ENCODE data around the gene SOBP. TPM values are rescaled to one million over a fixed set of nuclear protein-coding genes. Genes with fewer than 3 reads are reported as not detected.

The SOBP gene
- total RNA-seq, 1 donor from 2014 or later = 0.09 TPM

DNA sequence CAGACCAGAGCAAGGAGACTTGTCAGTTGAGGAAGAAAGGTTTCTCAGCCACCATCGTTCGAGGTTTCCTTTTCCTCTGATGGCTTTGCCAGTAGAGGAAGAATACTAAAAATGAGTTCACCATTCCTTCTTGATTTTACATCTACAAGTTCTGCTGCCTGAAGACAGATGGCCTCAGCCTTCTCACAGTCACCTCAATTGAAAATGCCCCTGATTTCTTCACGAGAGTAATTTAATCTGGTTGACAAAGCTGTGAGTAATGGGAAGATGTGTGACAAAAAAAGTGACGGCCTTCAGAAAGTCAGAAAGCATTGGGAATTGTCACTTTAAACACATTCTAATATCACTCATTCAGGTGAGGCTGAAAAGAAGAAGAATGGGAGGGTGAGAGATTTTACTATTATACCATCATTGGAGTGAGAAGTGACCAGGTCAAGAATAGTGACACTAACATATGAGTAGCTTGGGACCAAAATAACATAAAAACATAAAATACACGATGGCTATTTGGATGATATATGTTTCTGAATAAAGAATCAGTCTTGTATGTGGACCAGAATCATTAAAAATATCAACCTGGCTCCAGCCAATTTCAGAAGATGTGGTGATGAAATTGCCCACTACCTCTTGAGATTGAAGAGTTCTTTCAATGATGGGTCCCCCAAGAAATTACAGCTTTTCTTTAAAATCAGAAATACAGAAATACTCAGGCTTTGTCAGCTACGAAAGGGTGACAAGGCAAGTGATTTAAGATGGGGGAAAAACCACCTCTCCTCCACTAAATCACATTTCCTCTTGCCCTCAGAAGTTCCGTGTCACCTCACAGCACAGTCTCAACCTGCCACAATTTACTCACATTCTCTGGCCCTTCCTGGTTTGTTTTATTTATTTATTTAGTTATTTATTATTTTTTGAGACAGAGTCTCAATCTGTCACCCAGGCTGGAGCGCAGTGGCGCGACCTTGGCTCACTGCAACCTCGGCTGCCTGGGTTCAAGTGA lies 147.7 kb downstream of the SOBP start:
- DNase-seq = no peak
- no peaks in the 10 kb centered on the region for H3K36me3 Mint-ChIP-seq (ENCODE audit: low read depth)
- no peaks in the 10 kb centered on the region for H3K9me3 Mint-ChIP-seq
- H3K4me1 Mint-ChIP-seq = peaks cover 3% of the 10 kb centered on the region
- peaks cover 69% of the 10 kb centered on the region for H3K27me3 Mint-ChIP-seq
- no peak overlapping the region for H3K27ac Mint-ChIP-seq
- no peak overlapping the region for H3K4me3 Mint-ChIP-seq
- intact Hi-C loops (cut with micrococcal nuclease) = loop anchor here (10.0 kb wide), 1 partner anchor 143 kb away; the partner anchor contains the start of gene SOBP

DNA sequence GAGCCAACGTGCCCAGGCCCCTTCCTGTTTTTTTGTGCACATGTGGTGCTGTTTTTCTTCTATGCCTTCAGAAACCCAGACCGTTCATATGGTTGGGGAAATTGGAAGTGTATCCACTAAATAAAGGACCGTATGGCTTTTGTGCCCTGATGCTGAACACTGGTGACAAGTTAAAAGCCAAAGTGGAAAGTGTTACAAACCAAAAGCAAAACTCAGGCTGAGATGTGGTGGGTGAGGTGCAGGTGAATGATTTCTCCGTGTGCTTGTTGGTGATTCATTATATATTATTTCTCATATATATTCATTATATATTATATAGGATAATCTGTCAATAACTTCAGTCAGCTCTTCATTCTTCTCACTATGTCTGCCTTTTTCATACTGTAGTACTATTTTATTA lies 148.6 kb downstream of the SOBP start:
- no peak overlapping the region for H3K27ac Mint-ChIP-seq
- H3K4me3 Mint-ChIP-seq = no peak overlapping the region
- no peak for DNase-seq
- H3K36me3 Mint-ChIP-seq (ENCODE audit: low read depth) = no peaks in the 10 kb centered on the region
- H3K4me1 Mint-ChIP-seq = peaks cover 3% of the 10 kb centered on the region
- intact Hi-C loops (cut with micrococcal nuclease) = loop anchor here (10.0 kb wide), 1 partner anchor 144 kb away; the partner anchor contains the start of gene SOBP
- no peaks in the 10 kb centered on the region for H3K9me3 Mint-ChIP-seq
- H3K27me3 Mint-ChIP-seq = peaks cover 64% of the 10 kb centered on the region

GRCh38 chr6:107639511-107639910 lies 149.6 kb downstream of the SOBP start:
- intact Hi-C loops (cut with micrococcal nuclease) = loop anchor here (10.0 kb wide), 1 partner anchor 145 kb away; the partner anchor contains the start of gene SOBP
- no peak overlapping the region for H3K27ac Mint-ChIP-seq
- no peak overlapping the region for H3K4me3 Mint-ChIP-seq
- H3K9me3 Mint-ChIP-seq = no peaks in the 10 kb centered on the region
- peaks cover 3% of the 10 kb centered on the region for H3K4me1 Mint-ChIP-seq
- peaks cover 61% of the 10 kb centered on the region for H3K27me3 Mint-ChIP-seq
- no peaks in the 10 kb centered on the region for H3K36me3 Mint-ChIP-seq (ENCODE audit: low read depth)
- DNase-seq = no peak

- H3K27ac Mint-ChIP-seq = no peak overlapping the region
- intact Hi-C loops (cut with micrococcal nuclease) = no loop called here
- H3K9me3 Mint-ChIP-seq = no peaks in the 10 kb centered on the region
- no peaks in the 10 kb centered on the region for H3K36me3 Mint-ChIP-seq (ENCODE audit: low read depth)
- no peak overlapping the region for H3K4me3 Mint-ChIP-seq
- H3K27me3 Mint-ChIP-seq = peaks cover 59% of the 10 kb centered on the region
- DNase-seq = no peak
- peaks cover 3% of the 10 kb centered on the region for H3K4me1 Mint-ChIP-seq
These were observed 151.2 kb downstream of the SOBP start for GRCh38 chr6:107641071-107641470.

GRCh38 chr6:107641500-107641941 lies 151.6 kb downstream of the SOBP start:
- Mint-ChIP-seq H3K27me3 (peaks cover 55% of the 10 kb centered on the region), H3K36me3 (ENCODE audit: low read depth) (no peaks in the 10 kb centered on the region), H3K27ac (no peak overlapping the region), H3K4me1 (peaks cover 3% of the 10 kb centered on the region), H3K9me3 (no peaks in the 10 kb centered on the region), H3K4me3 (no peak overlapping the region)
- intact Hi-C loops (cut with micrococcal nuclease) = no loop called here
- no peak for DNase-seq

- peaks cover 2% of the 10 kb centered on the region for H3K4me1 Mint-ChIP-seq
- no peaks in the 10 kb centered on the region for H3K9me3 Mint-ChIP-seq
- peaks cover 51% of the 10 kb centered on the region for H3K27me3 Mint-ChIP-seq
- no peak overlapping the region for H3K4me3 Mint-ChIP-seq
- no peaks in the 10 kb centered on the region for H3K36me3 Mint-ChIP-seq (ENCODE audit: low read depth)
- intact Hi-C loops (cut with micrococcal nuclease) = no loop called here
- DNase-seq = no peak
- no peak overlapping the region for H3K27ac Mint-ChIP-seq
These were observed 152.4 kb downstream of the SOBP start for GRCh38 chr6:107642095-107642860.

DNA sequence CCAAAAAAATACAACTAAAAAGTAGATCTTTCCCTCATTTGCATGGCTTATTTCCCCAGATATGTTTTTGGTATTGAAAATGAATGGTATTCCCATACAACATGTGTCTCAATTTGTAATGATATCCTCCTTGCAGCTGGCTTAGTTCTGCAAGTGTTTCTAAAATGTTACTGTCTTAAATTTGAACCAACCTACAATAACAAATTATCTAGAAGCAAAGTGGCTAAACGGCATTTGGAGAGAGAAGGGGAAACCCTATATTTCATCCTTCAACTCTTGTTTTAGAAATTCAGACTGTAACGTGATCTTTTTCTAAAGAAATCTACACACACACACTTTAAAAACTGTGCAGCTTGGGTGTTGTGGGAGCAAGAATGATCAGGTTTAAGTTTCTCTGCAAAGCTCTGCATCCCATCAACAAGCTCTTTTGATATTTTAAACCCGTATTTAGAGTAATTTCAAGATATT lies 153.0 kb downstream of the SOBP start:
- Mint-ChIP-seq H3K36me3 (ENCODE audit: low read depth) (no peaks in the 10 kb centered on the region), H3K27ac (no peak overlapping the region), H3K4me3 (no peak overlapping the region), H3K9me3 (no peaks in the 10 kb centered on the region), H3K27me3 (peaks cover 47% of the 10 kb centered on the region), H3K4me1 (no peaks in the 10 kb centered on the region)
- no peak for DNase-seq
- intact Hi-C loops (cut with micrococcal nuclease) = no loop called here

DNA sequence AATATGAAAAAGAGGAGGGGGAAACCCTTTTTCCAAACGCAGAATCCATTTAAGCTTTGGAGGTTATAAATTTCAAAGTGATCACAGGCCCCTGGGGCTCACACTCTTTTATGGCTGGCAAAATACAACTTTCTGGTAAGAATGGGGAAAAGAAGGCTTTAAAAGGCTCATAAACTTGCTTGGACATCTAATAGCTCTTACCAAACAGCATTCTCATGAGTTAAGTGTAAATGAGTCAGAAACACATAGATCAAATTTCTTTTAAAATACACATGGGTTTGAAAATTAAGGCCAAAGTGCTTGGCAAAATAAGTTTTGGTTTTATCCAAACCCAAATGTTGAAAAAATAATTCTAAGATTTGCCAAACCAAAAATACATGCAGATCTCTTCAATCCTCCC lies 154.6 kb downstream of the SOBP start:
- Mint-ChIP-seq H3K27me3 (peaks cover 39% of the 10 kb centered on the region), H3K4me3 (no peak overlapping the region), H3K4me1 (no peaks in the 10 kb centered on the region), H3K36me3 (ENCODE audit: low read depth) (no peaks in the 10 kb centered on the region), H3K9me3 (no peaks in the 10 kb centered on the region), H3K27ac (no peak overlapping the region)
- intact Hi-C loops (cut with micrococcal nuclease) = no loop called here
- DNase-seq = no peak

DNA sequence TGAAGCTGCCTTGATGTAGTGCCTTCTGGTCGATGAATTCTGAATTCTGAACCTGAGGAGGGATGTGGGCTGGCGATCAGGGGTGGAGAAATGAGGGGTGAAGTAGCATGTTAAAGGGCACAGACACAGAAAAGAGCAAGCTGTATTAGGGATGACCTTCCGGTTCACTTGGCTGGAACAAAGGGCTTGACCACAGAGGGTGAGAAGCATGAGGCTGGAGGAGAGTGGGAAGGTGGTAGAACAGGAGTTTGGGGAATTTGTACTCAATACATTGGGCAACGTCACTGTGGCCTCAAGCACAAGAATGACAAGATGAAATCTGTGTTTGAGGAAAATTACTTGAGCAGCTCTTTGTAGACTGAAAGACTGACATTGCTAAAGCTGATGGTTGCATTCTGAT lies 155.8 kb downstream of the SOBP start:
- H3K27me3 Mint-ChIP-seq = peaks cover 29% of the 10 kb centered on the region
- H3K4me1 Mint-ChIP-seq = no peaks in the 10 kb centered on the region
- DNase-seq = no peak
- no peak overlapping the region for H3K27ac Mint-ChIP-seq
- no peaks in the 10 kb centered on the region for H3K9me3 Mint-ChIP-seq
- H3K36me3 Mint-ChIP-seq (ENCODE audit: low read depth) = no peaks in the 10 kb centered on the region
- no peak overlapping the region for H3K4me3 Mint-ChIP-seq
- intact Hi-C loops (cut with micrococcal nuclease) = no loop called here

DNA sequence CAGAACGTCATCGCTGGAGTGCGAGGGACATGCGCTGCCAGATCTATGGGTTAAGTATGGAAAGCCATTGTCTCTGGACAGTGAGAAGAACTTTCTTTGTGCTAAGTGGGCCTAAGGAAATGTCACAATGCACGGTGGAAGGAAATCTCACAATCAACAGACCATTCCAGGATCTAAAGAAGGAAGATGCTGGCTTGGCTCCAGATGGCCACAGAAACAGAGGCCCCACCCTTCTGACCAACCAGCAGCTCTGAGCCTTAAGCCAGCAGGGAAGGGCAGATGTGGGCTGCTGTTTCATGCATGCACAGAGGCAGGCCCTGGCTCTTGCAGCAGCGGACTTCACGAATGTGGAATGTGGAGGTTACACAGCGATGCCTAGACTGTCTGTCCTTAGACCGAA lies 156.3 kb downstream of the SOBP start:
- Mint-ChIP-seq H3K4me3 (no peak overlapping the region), H3K9me3 (no peaks in the 10 kb centered on the region)

DNA sequence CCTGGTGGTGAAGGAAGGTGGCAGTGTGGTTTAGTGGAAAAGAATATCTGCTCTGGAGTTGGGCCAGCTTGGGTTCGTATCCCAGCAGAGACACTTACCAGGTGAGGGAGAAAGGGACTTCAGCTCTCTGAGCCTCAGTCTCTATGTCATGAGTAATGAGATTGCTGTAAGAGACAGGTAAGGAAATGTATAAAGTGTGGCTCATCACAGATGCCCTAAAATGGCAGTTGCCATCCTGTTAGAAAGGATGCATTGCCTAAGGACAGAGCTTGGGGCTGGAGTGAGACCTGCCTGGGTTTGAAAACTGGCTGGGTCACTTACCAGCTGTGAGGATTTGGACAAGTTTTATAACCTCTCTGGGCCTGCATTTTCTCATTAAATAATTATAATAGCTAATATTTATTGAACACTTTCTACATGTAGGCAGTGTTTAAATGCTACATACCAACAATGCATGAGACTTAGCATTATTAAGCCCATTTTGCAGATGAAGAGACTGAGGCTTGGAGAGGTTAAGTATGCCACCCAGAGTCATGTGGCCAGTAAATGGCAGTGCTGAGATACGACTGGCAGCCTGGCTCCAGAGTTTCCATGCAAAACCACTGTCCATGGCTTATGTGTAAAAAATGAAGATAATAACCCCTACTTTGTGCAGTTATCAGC lies 157.0 kb downstream of the SOBP start:
- intact Hi-C loops (cut with micrococcal nuclease) = no loop called here
- Mint-ChIP-seq H3K27ac (no peak overlapping the region), H3K4me1 (no peaks in the 10 kb centered on the region), H3K4me3 (no peak overlapping the region), H3K27me3 (peaks cover 26% of the 10 kb centered on the region), H3K36me3 (ENCODE audit: low read depth) (no peaks in the 10 kb centered on the region), H3K9me3 (no peaks in the 10 kb centered on the region)
- no peak for DNase-seq

More for the DNA sequence above, 156.3 kb downstream of the SOBP start:
- DNase-seq = no peak
- Mint-ChIP-seq H3K4me1 (no peaks in the 10 kb centered on the region), H3K27me3 (peaks cover 29% of the 10 kb centered on the region), H3K36me3 (ENCODE audit: low read depth) (no peaks in the 10 kb centered on the region), H3K27ac (no peak overlapping the region)
- intact Hi-C loops (cut with micrococcal nuclease) = no loop called here

DNA sequence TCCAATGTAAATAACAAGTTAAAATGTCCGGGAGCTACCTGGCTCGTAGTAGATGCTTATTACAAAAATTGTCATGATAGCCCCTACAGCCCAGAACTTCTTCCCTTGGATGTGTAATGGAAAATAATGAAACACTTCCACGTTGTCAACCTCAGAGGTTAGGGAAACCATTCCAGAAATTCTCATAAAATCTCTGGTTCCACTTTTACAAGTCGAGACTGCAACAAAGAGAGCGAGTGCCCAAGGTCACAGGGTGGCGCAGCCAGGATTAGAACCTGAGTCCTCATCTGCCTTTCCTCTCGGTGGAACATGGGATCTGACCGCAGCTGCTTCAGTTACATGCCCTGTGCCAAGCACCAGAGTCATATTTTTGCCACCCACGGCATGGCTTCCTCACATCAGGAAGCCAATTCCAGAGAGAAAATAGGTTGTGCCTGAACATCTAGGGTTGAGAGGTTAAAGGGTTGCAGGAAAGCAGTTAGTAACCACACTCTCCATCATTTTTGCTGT lies 157.6 kb downstream of the SOBP start:
- intact Hi-C loops (cut with micrococcal nuclease) = no loop called here
- DNase-seq = no peak
- peaks cover 22% of the 10 kb centered on the region for H3K27me3 Mint-ChIP-seq
- H3K36me3 Mint-ChIP-seq (ENCODE audit: low read depth) = no peaks in the 10 kb centered on the region
- no peak overlapping the region for H3K27ac Mint-ChIP-seq
- no peak overlapping the region for H3K4me3 Mint-ChIP-seq
- H3K4me1 Mint-ChIP-seq = no peaks in the 10 kb centered on the region
- no peaks in the 10 kb centered on the region for H3K9me3 Mint-ChIP-seq

DNA sequence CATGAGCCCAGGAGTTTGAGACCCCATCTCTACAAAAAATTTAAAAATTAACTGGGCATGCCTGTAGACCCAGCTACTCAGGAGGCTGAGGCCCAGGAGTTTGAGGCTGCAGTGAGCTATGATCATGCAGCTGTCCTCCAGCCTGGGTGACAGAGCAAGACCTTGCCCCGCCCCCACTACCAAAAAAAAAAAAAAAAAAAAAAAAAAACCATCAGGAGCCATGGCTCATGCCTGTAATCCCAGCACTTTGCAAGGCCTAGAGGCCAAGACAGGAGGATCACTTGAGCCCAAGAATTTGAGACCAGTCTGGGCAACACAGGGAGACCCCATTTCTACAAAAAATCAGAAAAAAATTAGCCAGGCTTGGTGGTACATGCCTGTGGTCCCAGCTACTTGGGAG lies 159.1 kb downstream of the SOBP start:
- Mint-ChIP-seq H3K27me3 (peaks cover 21% of the 10 kb centered on the region), H3K4me3 (no peak overlapping the region), H3K27ac (no peak overlapping the region), H3K36me3 (ENCODE audit: low read depth) (no peaks in the 10 kb centered on the region), H3K9me3 (no peaks in the 10 kb centered on the region), H3K4me1 (no peaks in the 10 kb centered on the region)
- no peak for DNase-seq
- intact Hi-C loops (cut with micrococcal nuclease) = no loop called here
